Activated T-helper 1 cell treated with Interleukin-2 at 50 U/mL for 16 hours (primary cell): ENCODE results near the gene LSM10.
A peak's percentile ranks its signal among the peaks of the same experiment; 100 is the strongest.

Experiments
- DNase-seq: peaks from one replicate; pipeline ENCODE4 v3.0.0-alpha.2; 2020; ENCODE audit warnings: low read depth

Gene LSM10

GRCh38 chr1:36408479-36408878 is 10.8 kb upstream of the LSM10 start:
- no peak for DNase-seq

- DNase-seq: no peak
Observed at GRCh38 chr1:36406440-36406839, 8.7 kb upstream of the LSM10 start.

GRCh38 chr1:36402504-36402890 is 4.8 kb upstream of the LSM10 start:
- no peak for DNase-seq

- DNase-seq: no peak
Observed at GRCh38 chr1:36401602-36402503, 4.1 kb upstream of the LSM10 start.

- DNase-seq: no peak
Observed at GRCh38 chr1:36400825-36401601, 3.3 kb upstream of the LSM10 start.

- DNase-seq: no peak
Observed at GRCh38 chr1:36400514-36400824, 2.8 kb upstream of the LSM10 start.

GRCh38 chr1:36398370-36398977 is 766 bp upstream of the LSM10 start:
- no peak for DNase-seq

GRCh38 chr1:36397083-36397377 is 678 bp downstream of the LSM10 start:
- no peak for DNase-seq

GRCh38 chr1:36396359-36396758 is 1.3 kb downstream of the LSM10 start:
- no peak for DNase-seq

GRCh38 chr1:36393686-36394085 is 4.0 kb downstream of the LSM10 start:
- no peak for DNase-seq

- no peak for DNase-seq
Observed at GRCh38 chr1:36392836-36393235, 4.9 kb downstream of the LSM10 start.

- no peak for DNase-seq
Observed at GRCh38 chr1:36391271-36391670, 6.4 kb downstream of the LSM10 start.

- DNase-seq: no peak
Observed at GRCh38 chr1:36390411-36390810, 7.3 kb downstream of the LSM10 start.

- no peak for DNase-seq
Observed at GRCh38 chr1:36389999-36390398, 7.7 kb downstream of the LSM10 start.

GRCh38 chr1:36389261-36389660 is 8.4 kb downstream of the LSM10 start:
- DNase-seq: no peak

GRCh38 chr1:36387141-36387949 is 10.4 kb downstream of the LSM10 start:
- no peak for DNase-seq

- peak; percentile 82 for DNase-seq
Observed at GRCh38 chr1:36386265-36387140, 11.2 kb downstream of the LSM10 start.

- DNase-seq: peak; percentile 97
Observed at GRCh38 chr1:36385410-36386264, 12.1 kb downstream of the LSM10 start, which contains the start of gene STK40. TSS of gene STK40 (minus strand) at chr1:36385924. CDS start at chr1:36361332, 24,592 bp downstream.

GRCh38 chr1:36384542-36385409 is 12.9 kb downstream of the LSM10 start:
- no peak for DNase-seq
